Mucosa of rectum (tissue), 2 donors: ENCODE measurements around the gene PDIK1L.

Experiments used
- H3K27ac ChIP-seq, 2 donors: one replicate each; pipeline ENCODE4 v1.7.0; 2013; ENCODE audit warnings: inconsistent platforms in 2 of 2, low read depth in 2 of 2, low read length in 2 of 2
- H3K27me3 ChIP-seq, 2 donors: one replicate each; pipeline ENCODE4 v1.7.0; 2013; ENCODE audit warnings: low read length in 2 of 2; ENCODE audit not compliant: control insufficient read depth in 2 of 2, insufficient read depth in 2 of 2
- H3K36me3 ChIP-seq, 2 donors: one replicate each; pipeline ENCODE4 v1.7.0; 2013; ENCODE audit warnings: low read length in 2 of 2; ENCODE audit not compliant: control insufficient read depth in 2 of 2, insufficient read depth in 2 of 2
- H3K4me1 ChIP-seq, 2 donors: one replicate each; pipeline ENCODE4 v1.7.0; 2013; ENCODE audit warnings: low read length in 2 of 2, mild to moderate bottlenecking in 1 of 2; ENCODE audit not compliant: control insufficient read depth in 2 of 2, insufficient read depth in 2 of 2
- H3K4me3 ChIP-seq, 2 donors: one replicate each; pipeline ENCODE4 v1.7.0; 2013; ENCODE audit warnings: low read length in 2 of 2
- H3K9ac ChIP-seq, 2 donors: one replicate each; pipeline ENCODE4 v1.7.0; 2013; ENCODE audit warnings: low read length in 2 of 2, low read depth in 1 of 2, mild to moderate bottlenecking in 1 of 2
- H3K9me3 ChIP-seq, 2 donors: one replicate each; pipeline ENCODE4 v1.7.0; 2013; ENCODE audit warnings: low read length in 2 of 2; ENCODE audit not compliant: control insufficient read depth in 2 of 2
- donor health status: healthy.
- donor health status: Normal muscosa, but diverticular disease.

Gene PDIK1L

DNA sequence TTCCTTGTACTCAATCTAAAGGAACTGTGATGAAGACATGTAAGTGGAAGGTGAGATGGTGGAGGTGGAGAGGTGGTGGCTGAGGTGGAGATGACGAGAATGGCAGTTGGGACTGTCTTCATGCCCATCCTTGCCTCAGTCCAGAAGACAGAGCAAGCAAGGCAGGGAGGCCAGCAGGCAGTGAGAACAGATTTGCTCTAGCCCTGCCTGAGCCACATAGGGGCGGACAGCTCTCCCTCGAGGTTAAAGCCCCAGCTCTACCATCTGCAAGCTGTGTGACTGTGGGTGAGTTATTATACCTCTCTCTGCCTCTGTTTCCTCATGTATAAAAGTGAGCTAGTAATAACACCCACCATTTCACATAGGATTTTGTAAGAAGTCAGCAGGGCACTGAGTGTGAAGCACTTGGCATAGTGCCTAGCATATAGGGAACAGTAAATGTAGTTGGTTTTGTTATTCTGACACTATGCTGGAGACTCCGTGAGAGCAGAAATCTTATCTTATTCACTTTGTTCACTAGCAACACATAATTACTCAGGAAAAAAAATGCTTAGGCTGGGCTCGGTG lies 42.4 kb downstream of the PDIK1L start:
- Histone ChIP-seq H3K36me3 (no peaks in the 10 kb centered on the region), H3K27me3 (peaks cover 8 to 10% of the 10 kb centered on the region in 2 donors), H3K27ac (no peak overlapping the region), H3K4me3 (no peak overlapping the region), H3K4me1 (no peaks in the 10 kb centered on the region), H3K9me3 (no peaks in the 10 kb centered on the region), H3K9ac (no peak overlapping the region)

DNA sequence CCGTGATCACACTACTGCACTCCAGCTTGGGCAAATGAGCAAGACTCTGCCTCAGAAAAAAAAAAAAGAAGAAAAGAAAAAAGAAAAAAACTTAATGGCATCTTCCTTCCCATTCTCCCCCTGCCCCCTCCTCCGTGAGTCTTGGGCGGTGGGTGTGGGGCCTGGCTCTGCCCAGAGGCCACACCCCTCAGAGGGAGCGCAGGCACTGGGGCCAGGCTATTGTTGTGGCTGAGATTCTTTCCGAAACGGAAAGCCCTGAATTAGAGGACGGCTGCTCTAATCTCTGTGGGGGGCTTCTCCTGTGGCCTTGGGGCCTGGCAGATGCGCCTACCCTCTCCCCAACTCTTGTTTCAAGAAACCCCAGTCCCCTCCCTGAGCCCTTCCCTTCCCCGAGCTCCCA lies 43.1 kb downstream of the PDIK1L start:
- H3K9ac ChIP-seq, result no peak overlapping the region
- H3K27ac ChIP-seq, result no peak overlapping the region

DNA sequence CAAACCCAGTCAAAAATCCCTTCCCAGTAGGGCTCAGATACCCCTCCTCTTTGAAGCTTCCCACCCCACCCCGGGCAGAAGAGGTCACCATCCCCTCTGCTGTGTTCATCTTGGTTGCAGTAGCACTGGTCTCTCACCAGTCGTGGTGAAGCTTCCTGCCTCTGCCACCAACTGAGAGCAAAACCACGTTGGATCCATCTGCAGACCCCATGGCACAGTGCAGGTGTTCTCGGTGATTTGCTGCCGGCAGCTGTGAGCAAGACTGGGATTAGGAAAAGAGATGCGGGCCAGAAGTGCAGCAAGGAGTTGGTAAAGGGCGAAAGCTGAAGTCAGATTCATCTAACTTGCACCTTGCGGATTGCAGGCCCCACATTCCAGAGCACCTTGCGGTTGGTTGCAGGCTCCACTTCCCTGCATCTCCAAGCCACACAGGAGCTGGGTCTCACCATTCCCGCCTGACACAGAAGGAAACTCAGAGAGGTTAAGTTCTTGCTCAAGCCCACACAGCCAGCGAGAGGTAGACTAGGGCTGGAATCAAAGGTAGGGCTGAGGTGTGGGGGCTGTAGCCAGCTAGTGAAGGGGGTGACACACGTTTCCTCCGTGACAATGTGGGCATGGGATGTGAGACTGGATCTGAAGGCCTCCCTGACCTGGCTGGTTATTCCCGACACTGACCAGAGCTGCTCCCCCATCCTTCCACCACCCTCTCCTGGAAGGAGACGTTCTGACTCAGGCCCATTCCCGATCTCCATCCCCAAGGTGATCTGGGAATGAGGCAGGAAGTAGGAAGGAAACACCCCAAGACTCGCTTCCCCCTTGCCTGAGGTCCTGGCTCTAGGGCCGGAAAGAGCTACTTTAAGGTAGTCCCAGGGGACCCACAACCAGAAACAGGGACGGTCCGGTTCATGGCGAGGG lies 44.0 kb downstream of the PDIK1L start:
- H3K4me3 ChIP-seq, result no peak overlapping the region
- H3K9me3 ChIP-seq, result no peaks in the 10 kb centered on the region
- peaks cover 7 to 10% of the 10 kb centered on the region in 2 donors for H3K27me3 ChIP-seq
- no peaks in the 10 kb centered on the region for H3K4me1 ChIP-seq
- peak overlapping the region in 1 of 2 donors; percentile 9 for H3K27ac ChIP-seq
- H3K36me3 ChIP-seq, result no peaks in the 10 kb centered on the region
- H3K9ac ChIP-seq, result no peak overlapping the region

More for the DNA sequence above, 43.1 kb downstream of the PDIK1L start:
- Histone ChIP-seq H3K4me1 (no peaks in the 10 kb centered on the region), H3K9me3 (no peaks in the 10 kb centered on the region), H3K27me3 (peaks cover 7 to 10% of the 10 kb centered on the region in 2 donors), H3K4me3 (no peak overlapping the region), H3K36me3 (no peaks in the 10 kb centered on the region)

DNA sequence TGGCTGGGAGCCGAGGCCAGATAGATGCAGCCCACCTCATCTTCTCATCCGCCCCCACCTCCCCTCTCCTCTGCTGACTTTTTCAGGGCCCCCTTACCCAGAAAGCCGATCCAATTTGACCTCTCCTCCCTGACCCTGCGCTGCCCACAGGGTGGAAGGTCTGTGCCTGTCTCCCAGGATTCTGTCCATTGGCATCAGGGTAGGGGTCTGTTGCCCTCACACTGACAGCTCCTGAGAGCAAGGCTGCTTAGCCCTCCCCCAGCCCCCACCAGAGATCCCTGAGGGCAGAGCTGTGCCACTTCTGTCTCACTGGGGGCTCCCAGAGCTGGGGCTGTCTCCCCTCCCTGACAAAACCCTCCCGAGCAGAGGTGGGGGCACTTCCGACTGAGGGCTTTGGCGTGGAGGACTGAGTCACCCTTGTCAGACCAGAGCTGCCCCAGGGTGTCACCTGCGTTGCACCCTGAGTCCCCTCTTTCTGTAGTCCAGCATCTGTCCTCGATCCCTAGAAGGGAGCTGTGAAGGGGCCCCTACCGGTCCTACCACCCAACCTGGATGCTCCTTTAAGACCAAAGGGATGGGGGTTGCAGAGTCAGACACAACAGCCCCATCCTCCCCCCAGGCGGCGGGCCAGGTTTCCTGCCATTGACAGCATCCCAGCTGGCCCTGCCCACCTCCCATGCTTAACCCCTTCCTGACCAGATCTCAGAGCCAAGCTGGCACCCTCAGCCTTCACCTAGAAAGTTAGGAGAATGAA lies 44.8 kb downstream of the PDIK1L start:
- Histone ChIP-seq H3K9ac (no peak overlapping the region), H3K36me3 (no peaks in the 10 kb centered on the region), H3K27me3 (peaks cover 13 to 16% of the 10 kb centered on the region in 2 donors), H3K9me3 (no peaks in the 10 kb centered on the region), H3K27ac (no peak overlapping the region), H3K4me1 (peaks cover 3 to 5% of the 10 kb centered on the region in 2 donors), H3K4me3 (no peak overlapping the region)

GRCh38 chr1:26158271-26158907 lies 46.8 kb downstream of the PDIK1L start:
- Histone ChIP-seq H3K36me3 (no peaks in the 10 kb centered on the region), H3K4me1 (peaks cover 6 to 7% of the 10 kb centered on the region in 2 donors), H3K27me3 (peaks cover 20 to 21% of the 10 kb centered on the region in 2 donors), H3K27ac (no peak overlapping the region), H3K4me3 (no peak overlapping the region), H3K9ac (no peak overlapping the region), H3K9me3 (no peaks in the 10 kb centered on the region)

- H3K9ac ChIP-seq, result no peak within 1 kb of the TSS
- H3K27ac ChIP-seq, result no peak within 1 kb of the TSS
- H3K36me3 ChIP-seq, result no peaks in the 10 kb centered on the region
- peak within 1 kb of the TSS in 1 of 2 donors; percentile 20 for H3K4me3 ChIP-seq
- peaks cover 21 to 25% of the 10 kb centered on the region in 2 donors for H3K27me3 ChIP-seq
- no peaks in the 10 kb centered on the region for H3K9me3 ChIP-seq
- peaks cover 8 to 10% of the 10 kb centered on the region in 2 donors for H3K4me1 ChIP-seq
These were observed 47.5 kb downstream of the PDIK1L start, which contains the start of gene FAM110D for GRCh38 chr1:26158908-26159742. Gene FAM110D (plus strand): TSS chr1:26159079. CDS start chr1:26161292, 2,213 bp downstream.

- no peak overlapping the region for H3K27ac ChIP-seq
These were observed 48.1 kb downstream of the PDIK1L start for GRCh38 chr1:26159743-26160039.

GRCh38 chr1:26160527-26161414 lies 49.1 kb downstream of the PDIK1L start:
- Histone ChIP-seq H3K27me3 (peaks cover 21 to 24% of the 10 kb centered on the region in 2 donors), H3K9ac (peak overlapping the region in 1 of 2 donors; percentile 51), H3K9me3 (no peaks in the 10 kb centered on the region), H3K4me1 (peaks cover 8 to 13% of the 10 kb centered on the region in 2 donors), H3K27ac (no peak overlapping the region), H3K36me3 (no peaks in the 10 kb centered on the region), H3K4me3 (peak overlapping the region; percentile 38 to 44)

More at GRCh38 chr1:26159743-26160039, 48.1 kb downstream of the PDIK1L start:
- Histone ChIP-seq H3K27me3 (peaks cover 21 to 25% of the 10 kb centered on the region in 2 donors), H3K4me3 (no peak overlapping the region), H3K36me3 (no peaks in the 10 kb centered on the region), H3K9ac (no peak overlapping the region), H3K9me3 (no peaks in the 10 kb centered on the region), H3K4me1 (peaks cover 8 to 12% of the 10 kb centered on the region in 2 donors)
